SK-N-SH (cell line): Measurements from ENCODE around the gene GLS2. TPM values are rescaled to one million over a fixed set of nuclear protein-coding genes. Genes with fewer than 3 reads are reported as not detected.

Source experiments
- CTCF ChIA-PET: fragments of 300-600, 350-600 bp; formaldehyde crosslinking; extraction: SDS; loops from one replicate; lab custom pipeline; 2021; lab: Yijun Ruan, JAX
- POLR2A ChIA-PET: fragments of 350-600 bp; sonication (Branson Sonifier 250); formaldehyde crosslinking; extraction: SDS; loops from one replicate; lab custom pipeline; 2020; ENCODE audit warnings: antibody characterized with exemption, inconsistent platforms; lab: Yijun Ruan, JAX
- DNase-seq: peaks from one replicate; pipeline ENCODE4 v3.0.0; 2012
- H2AFZ ChIP-seq: fragments of 200-600 bp; sonication (generic); 2 replicates; pipeline ENCODE4 v1.8.1; 2016; ENCODE audit warnings: antibody characterized with exemption, mild to moderate bottlenecking, low read depth
- H3F3A ChIP-seq: fragments of 200-600 bp; sonication (generic); replicated peaks from 2 replicates; pipeline ENCODE3; 2016; ENCODE audit warnings: antibody characterized with exemption, mild to moderate bottlenecking; ENCODE audit not compliant: insufficient read depth
- H3K27ac ChIP-seq, 2 experiments: fragments of 200-500 bp in 1 of 2; fragments of 200-600 bp in 1 of 2; sonication (Bioruptor generic) in 1 of 2; sonication (generic), shearing (Covaris generic) in 1 of 2; 2 replicates each; pipeline versions ENCODE4 v1.5.1 to v1.6.1; 2014 to 2016; ENCODE audit warnings: low read depth in 2 of 2, inconsistent platforms in 1 of 2, low read length in 1 of 2, mild to moderate bottlenecking in 1 of 2, mixed read lengths in 1 of 2
- H3K27me3 ChIP-seq: fragments of 200-600 bp; sonication (generic), shearing (Covaris generic); 2 replicates; pipeline ENCODE4 v1.6.1; 2016; ENCODE audit warnings: mixed run types; ENCODE audit not compliant: insufficient read depth
- H3K36me3 ChIP-seq, 2 experiments: fragments of 200-500 bp in 1 of 2; fragments of 200-600 bp in 1 of 2; sonication (Bioruptor generic) in 1 of 2; sonication (generic) in 1 of 2; replicated peaks in 1 of 2; 2 replicates each; pipeline versions ENCODE3 to v1.5.1; 2014 to 2016; ENCODE audit warnings: low read length in 1 of 2, mild to moderate bottlenecking in 1 of 2; ENCODE audit not compliant: insufficient read depth in 2 of 2, control insufficient read depth in 1 of 2
- H3K4me1 ChIP-seq, 2 experiments: fragments of 200-500 bp in 1 of 2; fragments of 200-600 bp in 1 of 2; sonication (Bioruptor generic) in 1 of 2; sonication (generic), shearing (Covaris generic) in 1 of 2; 2 replicates each; pipeline versions ENCODE4 v1.5.1 to v1.6.1; 2014 to 2016; ENCODE audit warnings: low read depth in 1 of 2, low read length in 1 of 2, mixed run types in 1 of 2; ENCODE audit not compliant: insufficient read depth in 2 of 2, control insufficient read depth in 1 of 2
- H3K4me2 ChIP-seq: fragments of 200-600 bp; sonication (generic), shearing (Covaris generic); 2 replicates; pipeline ENCODE4 v1.6.1; 2017; ENCODE audit warnings: mixed run types
- H3K4me3 ChIP-seq, 2 experiments: fragments of 200-500 bp in 1 of 2; fragments of 200-600 bp in 1 of 2; sonication (Bioruptor generic) in 1 of 2; sonication (generic), shearing (Covaris generic) in 1 of 2; 2 replicates each; pipeline versions ENCODE4 v1.5.1 to v1.8.1; 2014 to 2016; ENCODE audit warnings: low read depth in 2 of 2, inconsistent platforms in 1 of 2, low read length in 1 of 2, mild to moderate bottlenecking in 1 of 2, mixed read lengths in 1 of 2, moderate library complexity in 1 of 2
- H3K79me2 ChIP-seq: fragments of 200-600 bp; sonication (generic); 2 replicates; pipeline ENCODE4 v1.8.1; 2017; ENCODE audit warnings: mild to moderate bottlenecking; ENCODE audit not compliant: insufficient read depth
- H3K9ac ChIP-seq: fragments of 200-600 bp; sonication (generic); 2 replicates; pipeline ENCODE4 v1.6.1; 2017; ENCODE audit warnings: mixed run types
- H3K9me2 ChIP-seq: fragments of 200-600 bp; sonication (generic); 2 replicates; pipeline ENCODE4 v1.6.1; 2017; ENCODE audit warnings: mixed run types
- H3K9me3 ChIP-seq: fragments of 200-600 bp; sonication (generic); 2 replicates; pipeline ENCODE4 v1.6.1; 2017; ENCODE audit warnings: mixed run types, mild to moderate bottlenecking, moderate library complexity
- H4K20me1 ChIP-seq: fragments of 200-600 bp; sonication (generic); 2 replicates; pipeline ENCODE4 v1.6.1; 2017; ENCODE audit warnings: mild to moderate bottlenecking, mixed run types; ENCODE audit not compliant: insufficient read depth
- CHD2 ChIP-seq: fragments of 150-350 bp; IDR thresholded peaks from 2 replicates; pipeline ENCODE4 v1.6.1; 2018; ENCODE audit warnings: low read length; ENCODE audit not compliant: partially characterized antibody
- ELF1 ChIP-seq: IDR thresholded peaks from 2 replicates; pipeline ENCODE4 v1.4.0; 2012
- GATA2 ChIP-seq: sonication (generic); formaldehyde crosslinking; IDR thresholded peaks from 2 replicates; pipeline ENCODE4 v1.5.0; 2020; ENCODE audit warnings: mild to moderate bottlenecking, missing genetic modification reagents
- MEF2A ChIP-seq: IDR thresholded peaks from 2 replicates; pipeline ENCODE4 v1.4.0; 2012; ENCODE audit warnings: low read depth, borderline replicate concordance
- POLR2AphosphoS5 ChIP-seq: IDR thresholded peaks from 2 replicates; pipeline ENCODE4 v1.6.1; 2012; ENCODE audit warnings: low read depth, low read length
- RXRA ChIP-seq: IDR thresholded peaks from 2 replicates; pipeline ENCODE4 v1.4.0; 2012; ENCODE audit warnings: low read depth, mild to moderate bottlenecking, borderline replicate concordance
- SIN3A ChIP-seq: IDR thresholded peaks from 2 replicates; pipeline ENCODE4 v1.6.1; 2012; ENCODE audit warnings: low read depth, mild to moderate bottlenecking, low read length, moderate library complexity, borderline replicate concordance
- SMC3 ChIP-seq: IDR thresholded peaks from 2 replicates; pipeline ENCODE4 v1.6.1; 2012; ENCODE audit warnings: low read depth, low read length, improper control_type of control experiment
- TAF1 ChIP-seq: IDR thresholded peaks from 2 replicates; pipeline ENCODE4 v1.6.1; 2012; ENCODE audit warnings: low read depth, mild to moderate bottlenecking, low read length, moderate library complexity, borderline replicate concordance
- TCF12 ChIP-seq: IDR thresholded peaks from 2 replicates; pipeline ENCODE4 v1.4.0; 2012
- TEAD4 ChIP-seq: IDR thresholded peaks from 2 replicates; pipeline ENCODE4 v1.4.0; 2012; ENCODE audit warnings: mild to moderate bottlenecking, borderline replicate concordance; ENCODE audit not compliant: insufficient read depth
- WGBS: methylation state at CpG from one replicate; pipeline ENCODE4 v1.1.6; 2017; ENCODE audit warnings: low lambda C conversion rate; 5-methylcytosine and 5-hydroxymethylcytosine counted together
- polyA plus RNA-seq, 3 experiments: library from polyadenylated mRNA; depleted of rRNA; stranded (reverse); fragments of >200 nt; gene quantifications; 2 replicates each; pipeline ENCODE4 v1.2.3, GENCODE V29; 2012
- TF ChIP-seq, protein P1 (sequence below): IDR thresholded peaks from 2 replicates; pipeline ENCODE4 v1.4.0; 2012; ENCODE audit warnings: low read depth
- TF ChIP-seq, protein P2 (sequence below): IDR thresholded peaks from 2 replicates; pipeline ENCODE4 v1.6.1; 2012; ENCODE audit warnings: mild to moderate bottlenecking, low read depth, low read length, moderate library complexity

Gene GLS2
- polyA plus RNA-seq, 1 of the 3 experiments (the other 2 are of a cell fraction), result 2.1 TPM

DNA sequence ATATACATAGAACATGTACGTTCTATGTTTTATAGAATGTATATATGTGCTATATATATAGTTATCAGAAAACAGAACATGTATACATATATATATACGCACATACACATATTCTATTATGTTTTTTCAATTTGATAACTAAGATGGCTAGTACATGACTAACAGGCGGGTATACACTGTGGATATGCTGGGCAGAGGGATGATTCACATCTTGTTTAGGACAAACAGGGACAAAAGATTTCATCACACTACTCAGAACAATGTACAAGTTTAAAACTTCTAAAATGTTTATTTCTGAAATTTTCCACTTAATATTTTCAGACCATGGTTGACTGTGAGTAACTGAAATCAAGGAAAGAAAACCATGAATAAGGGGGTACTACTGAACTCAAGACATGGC is 56.1 kb downstream of the GLS2 start (continued):
- no peak for TF ChIP-seq TAF1
- TF ChIP-seq SIN3A, result no peak
- no peak for TF ChIP-seq RXRA
- TF ChIP-seq, protein P1, sequence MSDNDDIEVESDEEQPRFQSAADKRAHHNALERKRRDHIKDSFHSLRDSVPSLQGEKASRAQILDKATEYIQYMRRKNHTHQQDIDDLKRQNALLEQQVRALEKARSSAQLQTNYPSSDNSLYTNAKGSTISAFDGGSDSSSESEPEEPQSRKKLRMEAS, result no peak
- TF ChIP-seq CHD2, result no peak
- no peak for TF ChIP-seq MEF2A
- TF ChIP-seq POLR2AphosphoS5, result no peak
- TF ChIP-seq, all 33 proteins: peak for 0

DNA sequence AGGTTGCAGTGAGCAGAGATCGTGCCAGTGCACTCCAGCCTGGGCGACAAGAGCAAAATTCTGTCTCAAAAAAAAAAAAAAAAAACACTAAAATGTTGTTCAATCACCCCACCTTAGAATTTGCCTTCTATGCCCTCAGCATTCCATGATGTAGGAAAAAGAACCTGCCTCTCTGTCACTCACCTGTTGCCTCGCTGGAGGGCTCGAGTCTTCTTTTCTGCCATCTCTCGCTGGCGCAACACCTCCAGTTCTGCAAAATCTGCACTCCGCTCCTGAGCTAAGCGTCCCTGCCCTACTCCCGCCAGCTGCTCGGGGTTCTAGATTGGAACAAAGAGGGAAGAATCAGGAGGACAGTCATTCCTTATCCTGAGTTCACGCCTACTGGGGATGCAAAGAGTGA is 56.7 kb downstream of the GLS2 start:
- POLR2A ChIA-PET, result no interaction called here
- H3K9me3 ChIP-seq, result no peaks in the 10 kb centered on the region
- no peak overlapping the region for H3K4me3 ChIP-seq
- no peak overlapping the region for H3K4me2 ChIP-seq
- H3K27ac ChIP-seq, result no peak overlapping the region
- H2AFZ ChIP-seq, result no peak overlapping the region
- no peak for DNase-seq
- no peaks in the 10 kb centered on the region for H3K9me2 ChIP-seq
- peaks cover 13 to 24% of the 10 kb centered on the region in 2 experiments for H3K36me3 ChIP-seq
- H3K27me3 ChIP-seq, result no peaks in the 10 kb centered on the region
- H3F3A ChIP-seq, result no peaks in the 10 kb centered on the region
- no peaks in the 10 kb centered on the region for H3K4me1 ChIP-seq
- WGBS, result 95% methylated on average over 11 of the region's 11 CpGs
- H4K20me1 ChIP-seq, result no peaks in the 10 kb centered on the region
- TF ChIP-seq GATA2, result no peak
- no peak for TF ChIP-seq TEAD4
- TF ChIP-seq TCF12, result no peak
- TF ChIP-seq ELF1, result no peak
- TF ChIP-seq, protein P2, sequence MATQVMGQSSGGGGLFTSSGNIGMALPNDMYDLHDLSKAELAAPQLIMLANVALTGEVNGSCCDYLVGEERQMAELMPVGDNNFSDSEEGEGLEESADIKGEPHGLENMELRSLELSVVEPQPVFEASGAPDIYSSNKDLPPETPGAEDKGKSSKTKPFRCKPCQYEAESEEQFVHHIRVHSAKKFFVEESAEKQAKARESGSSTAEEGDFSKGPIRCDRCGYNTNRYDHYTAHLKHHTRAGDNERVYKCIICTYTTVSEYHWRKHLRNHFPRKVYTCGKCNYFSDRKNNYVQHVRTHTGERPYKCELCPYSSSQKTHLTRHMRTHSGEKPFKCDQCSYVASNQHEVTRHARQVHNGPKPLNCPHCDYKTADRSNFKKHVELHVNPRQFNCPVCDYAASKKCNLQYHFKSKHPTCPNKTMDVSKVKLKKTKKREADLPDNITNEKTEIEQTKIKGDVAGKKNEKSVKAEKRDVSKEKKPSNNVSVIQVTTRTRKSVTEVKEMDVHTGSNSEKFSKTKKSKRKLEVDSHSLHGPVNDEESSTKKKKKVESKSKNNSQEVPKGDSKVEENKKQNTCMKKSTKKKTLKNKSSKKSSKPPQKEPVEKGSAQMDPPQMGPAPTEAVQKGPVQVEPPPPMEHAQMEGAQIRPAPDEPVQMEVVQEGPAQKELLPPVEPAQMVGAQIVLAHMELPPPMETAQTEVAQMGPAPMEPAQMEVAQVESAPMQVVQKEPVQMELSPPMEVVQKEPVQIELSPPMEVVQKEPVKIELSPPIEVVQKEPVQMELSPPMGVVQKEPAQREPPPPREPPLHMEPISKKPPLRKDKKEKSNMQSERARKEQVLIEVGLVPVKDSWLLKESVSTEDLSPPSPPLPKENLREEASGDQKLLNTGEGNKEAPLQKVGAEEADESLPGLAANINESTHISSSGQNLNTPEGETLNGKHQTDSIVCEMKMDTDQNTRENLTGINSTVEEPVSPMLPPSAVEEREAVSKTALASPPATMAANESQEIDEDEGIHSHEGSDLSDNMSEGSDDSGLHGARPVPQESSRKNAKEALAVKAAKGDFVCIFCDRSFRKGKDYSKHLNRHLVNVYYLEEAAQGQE, result no peak
- TF ChIP-seq, protein P1, result no peak
- TF ChIP-seq, all 33 proteins: peak for 0
- H3K79me2 ChIP-seq, result peaks cover 10% of the 10 kb centered on the region
- CTCF ChIA-PET, result no interaction called here
- H3K9ac ChIP-seq, result no peak overlapping the region

DNA sequence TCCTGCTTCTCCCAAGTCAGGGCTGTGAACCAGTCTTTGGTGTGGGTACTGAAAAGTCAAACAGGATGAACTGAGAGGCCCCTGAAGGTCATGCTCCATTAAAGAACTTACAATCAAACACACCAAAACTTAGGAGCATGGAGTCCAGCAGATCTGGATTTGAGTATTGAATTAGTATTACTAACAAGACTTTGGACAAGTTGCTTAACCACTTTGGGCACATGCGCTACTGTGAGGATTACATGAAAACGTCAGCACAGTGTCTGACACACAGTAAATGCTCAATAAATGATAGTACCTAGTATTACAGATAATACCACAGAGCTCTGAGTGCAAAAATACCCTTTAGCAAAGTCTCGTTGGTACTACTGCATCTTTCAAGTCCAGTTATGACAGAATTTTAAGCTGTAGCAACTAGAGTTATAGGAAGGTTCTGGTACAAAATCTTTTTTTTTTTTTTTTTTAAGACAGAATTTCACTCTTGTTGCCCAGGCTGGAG is 62.0 kb downstream of the GLS2 start:
- H3F3A ChIP-seq, result no peaks in the 10 kb centered on the region
- H3K9me3 ChIP-seq, result no peaks in the 10 kb centered on the region
- WGBS, result 62% methylated on average over 3 of the region's 3 CpGs
- H3K4me3 ChIP-seq, result no peak overlapping the region
- no peaks in the 10 kb centered on the region for H4K20me1 ChIP-seq
- CTCF ChIA-PET, result no interaction called here
- no peaks in the 10 kb centered on the region for H3K4me1 ChIP-seq
- POLR2A ChIA-PET, result interaction anchor here (0.6 kb wide), 1 partner anchor 8 kb away, joined by 3 read pairs; no protein-coding TSS in a partner anchor
- H3K9me2 ChIP-seq, result no peaks in the 10 kb centered on the region
- H3K27me3 ChIP-seq, result no peaks in the 10 kb centered on the region
- no peaks in the 10 kb centered on the region for H3K79me2 ChIP-seq
- TF ChIP-seq TAF1 (no peak), SMC3 (no peak), CHD2 (no peak)
- peaks cover 5 to 51% of the 10 kb centered on the region in 2 experiments for H3K36me3 ChIP-seq
- no peak for DNase-seq
- no peak overlapping the region for H3K27ac ChIP-seq
- no peak overlapping the region for H2AFZ ChIP-seq
- H3K4me2 ChIP-seq, result no peak overlapping the region
- H3K9ac ChIP-seq, result no peak overlapping the region
